ENCODE measurements around the gene GFAP. TPM values are rescaled to one million over a fixed set of nuclear protein-coding genes. Genes with fewer than 3 reads are reported as not detected.

The GFAP gene
- total RNA-seq, 1 donor from 2014 or later = not detected

DNA sequence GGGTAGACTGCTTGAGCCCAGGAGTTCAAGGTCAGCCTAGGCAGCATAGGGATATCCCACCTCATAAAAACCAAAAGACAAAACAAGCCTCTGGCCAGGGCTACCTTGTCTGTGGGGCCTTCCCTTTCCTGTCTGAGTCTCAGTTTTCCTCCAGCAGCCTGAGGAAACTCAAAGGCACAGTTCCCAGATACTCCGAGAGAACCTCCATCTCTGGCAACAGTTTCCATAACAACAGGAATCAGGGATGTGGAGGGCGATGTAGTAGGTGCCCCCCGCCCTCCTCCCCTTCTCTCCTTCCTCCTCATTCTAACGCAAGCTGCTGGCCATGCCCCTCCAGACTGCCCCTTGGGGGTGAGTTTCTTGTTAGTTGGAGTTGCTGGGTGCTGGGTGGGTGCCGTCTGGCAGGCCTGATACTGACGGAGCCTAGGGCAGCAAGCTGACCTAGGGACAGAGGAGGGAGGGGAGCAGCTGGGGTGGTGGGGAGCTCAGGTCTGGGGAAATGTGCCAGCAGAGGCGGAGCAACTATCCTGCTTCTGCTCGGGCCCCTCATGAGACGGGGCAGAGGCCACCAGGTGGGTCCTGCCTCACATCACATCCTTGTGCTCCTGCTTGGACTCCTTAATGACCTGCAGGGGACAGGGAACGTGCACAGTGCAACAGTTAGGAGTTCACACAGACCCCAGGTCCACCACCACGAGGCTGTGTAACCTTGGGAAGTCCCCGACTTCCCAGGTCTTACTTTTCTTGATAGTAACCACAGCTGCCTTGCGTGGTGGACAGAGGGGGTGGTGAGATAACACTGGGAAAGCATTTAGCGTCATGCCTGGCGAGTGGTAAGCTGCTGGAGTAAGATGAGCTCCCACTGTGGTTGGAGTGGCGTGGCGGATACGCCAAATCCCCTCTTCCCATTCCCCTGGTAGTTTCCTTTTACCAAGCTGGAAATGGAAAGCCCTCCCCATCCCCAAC lies 8.3 kb downstream of the GFAP start:
- peak overlapping the region; percentile 35 for H3K27ac ChIP-seq (ENCODE audit: low read depth, low read length)

GRCh38 chr17:44906010-44906646 lies 9.2 kb downstream of the GFAP start:
- Histone ChIP-seq H2AFZ (ENCODE audit: low read depth, low read length) (peak overlapping the region; percentile 66), H3K36me3 (ENCODE audit: insufficient read depth, low read length) (no peaks in the 10 kb centered on the region), H3K9me3 (ENCODE audit: insufficient read depth, low read depth, low read length) (no peaks in the 10 kb centered on the region), H3K79me2 (ENCODE audit: insufficient read depth, low read length) (no peaks in the 10 kb centered on the region), H3K4me2 (ENCODE audit: low read length) (peak overlapping the region; percentile 75), H4K20me1 (ENCODE audit: insufficient read depth, low read length) (no peaks in the 10 kb centered on the region), H3K27ac (ENCODE audit: low read depth, low read length) (peak overlapping the region; percentile 74), H3K4me3 (ENCODE audit: insufficient read depth, low read depth, low read length) (peak overlapping the region; percentile 9), H3K9ac (ENCODE audit: low read length) (peak overlapping the region; percentile 71), H3K27me3 (ENCODE audit: insufficient read depth, low read length) (no peaks in the 10 kb centered on the region), H3K4me1 (ENCODE audit: insufficient read depth, low read length) (peaks cover 45% of the 10 kb centered on the region)
- peaks cover 8% of the 10 kb centered on the region for H3K27me3 Mint-ChIP-seq (ENCODE audit: low read depth, unreplicated experiment)
- peaks cover 42% of the 10 kb centered on the region for H3K4me1 Mint-ChIP-seq (ENCODE audit: low read depth, unreplicated experiment)
- TF ChIP-seq CTCF (IDR thresholded peaks at IDR 0.05; ENCODE audit: insufficient read depth, low read depth, low read length) (no peak), EZH2 (IDR thresholded peaks at IDR 0.05; ENCODE audit: insufficient read depth, low read length) (no peak)
- peak overlapping the region; percentile 24 for H3K4me3 Mint-ChIP-seq (ENCODE audit: unreplicated experiment)
- peak; percentile 95 for FAIRE-seq
- peaks cover 4% of the 10 kb centered on the region for H3K9me3 Mint-ChIP-seq (ENCODE audit: unreplicated experiment)
- peak; percentile 94 for DNase-seq (ENCODE audit: low read depth)
- H3K36me3 Mint-ChIP-seq (ENCODE audit: low read depth, unreplicated experiment) = peaks cover 9% of the 10 kb centered on the region
- peak overlapping the region; percentile 89 for H3K27ac Mint-ChIP-seq (ENCODE audit: unreplicated experiment)

More for the DNA sequence above, 8.3 kb downstream of the GFAP start:
- H3K4me3 ChIP-seq (ENCODE audit: insufficient read depth, low read depth, low read length) = no peak overlapping the region
- peaks cover 35% of the 10 kb centered on the region for H3K4me1 ChIP-seq (ENCODE audit: insufficient read depth, low read length)
- H3K9me3 ChIP-seq (ENCODE audit: insufficient read depth, low read depth, low read length) = no peaks in the 10 kb centered on the region
- H3K79me2 ChIP-seq (ENCODE audit: insufficient read depth, low read length) = no peaks in the 10 kb centered on the region
- no peak for TF ChIP-seq EZH2 (IDR thresholded peaks at IDR 0.05; ENCODE audit: insufficient read depth, low read length)
- TF ChIP-seq CTCF (IDR thresholded peaks at IDR 0.05; ENCODE audit: insufficient read depth, low read depth, low read length) = no peak
- no peaks in the 10 kb centered on the region for H3K36me3 ChIP-seq (ENCODE audit: insufficient read depth, low read length)
- H3K9ac ChIP-seq (ENCODE audit: low read length) = no peak overlapping the region
- peak overlapping the region; percentile 75 for H3K4me2 ChIP-seq (ENCODE audit: low read length)
- peak; percentile 23 for DNase-seq (ENCODE audit: low read depth)
- H3K9me3 Mint-ChIP-seq (ENCODE audit: unreplicated experiment) = peaks cover 4% of the 10 kb centered on the region
- no peak overlapping the region for H3K27ac Mint-ChIP-seq (ENCODE audit: unreplicated experiment)
- peaks cover 33% of the 10 kb centered on the region for H3K4me1 Mint-ChIP-seq (ENCODE audit: low read depth, unreplicated experiment)
- H3K27me3 ChIP-seq (ENCODE audit: insufficient read depth, low read length) = no peaks in the 10 kb centered on the region
- no peak for FAIRE-seq
- no peaks in the 10 kb centered on the region for H4K20me1 ChIP-seq (ENCODE audit: insufficient read depth, low read length)
- H2AFZ ChIP-seq (ENCODE audit: low read depth, low read length) = no peak overlapping the region
- no peak overlapping the region for H3K4me3 Mint-ChIP-seq (ENCODE audit: unreplicated experiment)
- H3K36me3 Mint-ChIP-seq (ENCODE audit: low read depth, unreplicated experiment) = peaks cover 6% of the 10 kb centered on the region
- H3K27me3 Mint-ChIP-seq (ENCODE audit: low read depth, unreplicated experiment) = peaks cover 15% of the 10 kb centered on the region

Measured in astrocyte (in vitro differentiated cells and primary cell).